Measurements from ENCODE around the gene MYO16. TPM values are rescaled to one million over a fixed set of nuclear protein-coding genes. Genes with fewer than 3 reads are reported as not detected.

MYO16 gene
- polyA plus RNA-seq, 1 donor from 2014 or later, result 2.5 TPM

DNA sequence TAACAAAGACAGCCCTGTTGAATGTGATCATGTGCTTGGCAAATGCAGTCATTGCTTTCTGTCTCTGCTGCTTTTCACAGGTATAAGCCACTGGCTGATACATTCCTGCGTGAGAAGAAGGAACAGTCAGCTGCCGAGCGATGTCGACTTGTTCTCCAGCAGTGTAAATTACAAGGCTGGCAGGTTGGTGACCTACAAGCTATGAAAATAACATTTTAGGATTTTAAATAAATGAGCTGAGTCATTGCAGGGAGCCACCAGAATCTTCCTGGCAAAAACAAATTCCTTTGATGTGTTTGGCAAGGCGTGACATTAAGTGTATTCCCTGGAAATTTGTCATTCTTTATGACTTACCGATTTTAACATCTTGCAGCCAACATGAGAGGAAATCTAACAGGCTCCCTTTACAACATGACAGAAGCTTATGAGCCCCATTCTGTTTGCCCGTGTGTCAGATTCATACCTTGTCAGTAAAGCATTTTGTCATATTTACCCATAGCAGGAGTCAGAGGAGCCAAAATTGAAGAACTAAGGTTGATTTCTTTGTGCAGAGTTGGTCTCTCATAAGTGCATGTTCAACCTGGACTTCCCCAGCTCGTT, 471.4 kb downstream of the MYO16 start:
- Histone ChIP-seq H3K4me2 (ENCODE audit: low read length) (no peak overlapping the region), H3K79me2 (replicated peaks; ENCODE audit: insufficient read depth, low read length) (no peaks in the 10 kb centered on the region), H3K36me3 (ENCODE audit: insufficient read depth, low read length) (no peaks in the 10 kb centered on the region), H3K27me3 (ENCODE audit: insufficient read depth, low read depth, low read length) (no peaks in the 10 kb centered on the region), H3K9ac (ENCODE audit: low read length) (no peak overlapping the region), H3K9me2 (ENCODE audit: insufficient read depth, low read length) (no peaks in the 10 kb centered on the region), H3K27ac (ENCODE audit: low read length) (peak overlapping the region; percentile 31), H2AFZ (ENCODE audit: low read depth, low read length) (no peak overlapping the region), H3K9me3 (ENCODE audit: low read length) (no peaks in the 10 kb centered on the region), H4K20me1 (ENCODE audit: insufficient read depth) (no peaks in the 10 kb centered on the region), H3F3A (ENCODE audit: insufficient read depth, low read length, poor library complexity, severe bottlenecking) (peaks cover 3% of the 10 kb centered on the region), H3K4me3 (ENCODE audit: low read length) (no peak overlapping the region)
- TF ChIP-seq, protein P1, sequence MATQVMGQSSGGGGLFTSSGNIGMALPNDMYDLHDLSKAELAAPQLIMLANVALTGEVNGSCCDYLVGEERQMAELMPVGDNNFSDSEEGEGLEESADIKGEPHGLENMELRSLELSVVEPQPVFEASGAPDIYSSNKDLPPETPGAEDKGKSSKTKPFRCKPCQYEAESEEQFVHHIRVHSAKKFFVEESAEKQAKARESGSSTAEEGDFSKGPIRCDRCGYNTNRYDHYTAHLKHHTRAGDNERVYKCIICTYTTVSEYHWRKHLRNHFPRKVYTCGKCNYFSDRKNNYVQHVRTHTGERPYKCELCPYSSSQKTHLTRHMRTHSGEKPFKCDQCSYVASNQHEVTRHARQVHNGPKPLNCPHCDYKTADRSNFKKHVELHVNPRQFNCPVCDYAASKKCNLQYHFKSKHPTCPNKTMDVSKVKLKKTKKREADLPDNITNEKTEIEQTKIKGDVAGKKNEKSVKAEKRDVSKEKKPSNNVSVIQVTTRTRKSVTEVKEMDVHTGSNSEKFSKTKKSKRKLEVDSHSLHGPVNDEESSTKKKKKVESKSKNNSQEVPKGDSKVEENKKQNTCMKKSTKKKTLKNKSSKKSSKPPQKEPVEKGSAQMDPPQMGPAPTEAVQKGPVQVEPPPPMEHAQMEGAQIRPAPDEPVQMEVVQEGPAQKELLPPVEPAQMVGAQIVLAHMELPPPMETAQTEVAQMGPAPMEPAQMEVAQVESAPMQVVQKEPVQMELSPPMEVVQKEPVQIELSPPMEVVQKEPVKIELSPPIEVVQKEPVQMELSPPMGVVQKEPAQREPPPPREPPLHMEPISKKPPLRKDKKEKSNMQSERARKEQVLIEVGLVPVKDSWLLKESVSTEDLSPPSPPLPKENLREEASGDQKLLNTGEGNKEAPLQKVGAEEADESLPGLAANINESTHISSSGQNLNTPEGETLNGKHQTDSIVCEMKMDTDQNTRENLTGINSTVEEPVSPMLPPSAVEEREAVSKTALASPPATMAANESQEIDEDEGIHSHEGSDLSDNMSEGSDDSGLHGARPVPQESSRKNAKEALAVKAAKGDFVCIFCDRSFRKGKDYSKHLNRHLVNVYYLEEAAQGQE (IDR thresholded peaks at IDR 0.05; ENCODE audit: borderline replicate concordance), result peak; percentile 59
- TF ChIP-seq EZH2 (IDR thresholded peaks at IDR 0.05; ENCODE audit: borderline replicate concordance, insufficient read depth, low read length, poor library complexity, severe bottlenecking), result no peak
- TF ChIP-seq EP300 (conservative IDR thresholded peaks at IDR 0.05; ENCODE audit: poor library complexity, severe bottlenecking), result peak; percentile 53
- peak; percentile 25 for TF ChIP-seq SMC3 (conservative IDR thresholded peaks at IDR 0.05; ENCODE audit: poor library complexity)
- TF ChIP-seq POLR2AphosphoS5 (IDR thresholded peaks at IDR 0.05), result peak; percentile 37

DNA sequence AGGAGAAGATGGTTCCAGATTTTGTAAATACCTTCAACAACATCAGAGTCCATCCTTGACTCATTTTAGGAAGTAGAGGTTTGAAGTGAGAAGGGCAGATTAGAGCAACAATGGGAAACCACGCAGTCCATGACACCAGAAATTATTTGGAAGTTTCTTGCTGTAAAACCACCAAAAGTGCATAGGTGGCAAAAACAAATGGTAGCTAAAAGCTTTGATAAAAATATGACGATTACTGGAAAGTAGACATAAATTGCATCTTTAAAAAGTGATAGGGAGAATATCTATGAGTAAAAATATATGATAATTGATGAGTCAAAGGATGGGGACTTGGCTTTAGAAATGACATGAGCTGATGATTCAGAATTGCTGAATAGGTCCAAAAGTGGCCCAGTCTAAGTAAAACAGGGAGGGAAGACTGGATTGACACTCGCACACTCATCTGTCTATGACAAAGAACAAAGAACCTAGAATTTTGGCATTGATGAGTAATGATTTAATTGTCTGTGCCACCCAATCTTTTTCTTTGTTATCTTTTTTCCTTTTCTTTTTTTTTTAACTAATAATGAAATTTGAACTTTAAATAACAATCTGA, 472.2 kb downstream of the MYO16 start:
- no peaks in the 10 kb centered on the region for H4K20me1 ChIP-seq (ENCODE audit: insufficient read depth)
- H3F3A ChIP-seq (ENCODE audit: insufficient read depth, low read length, poor library complexity, severe bottlenecking), result peaks cover 3% of the 10 kb centered on the region
- H3K9me2 ChIP-seq (ENCODE audit: insufficient read depth, low read length), result no peaks in the 10 kb centered on the region
- H3K36me3 ChIP-seq (ENCODE audit: insufficient read depth, low read length), result no peaks in the 10 kb centered on the region
- no peaks in the 10 kb centered on the region for H3K79me2 ChIP-seq (replicated peaks; ENCODE audit: insufficient read depth, low read length)
- H3K9me3 ChIP-seq (ENCODE audit: low read length), result no peaks in the 10 kb centered on the region
- H3K4me2 ChIP-seq (ENCODE audit: low read length), result no peak overlapping the region
- H3K27ac ChIP-seq (ENCODE audit: low read length), result no peak overlapping the region
- H2AFZ ChIP-seq (ENCODE audit: low read depth, low read length), result no peak overlapping the region
- H3K27me3 ChIP-seq (ENCODE audit: insufficient read depth, low read depth, low read length), result no peaks in the 10 kb centered on the region
- no peak overlapping the region for H3K4me3 ChIP-seq (ENCODE audit: low read length)
- no peak for TF ChIP-seq POLR2AphosphoS5 (IDR thresholded peaks at IDR 0.05)
- no peak for TF ChIP-seq EZH2 (IDR thresholded peaks at IDR 0.05; ENCODE audit: borderline replicate concordance, insufficient read depth, low read length, poor library complexity, severe bottlenecking)
- no peak for TF ChIP-seq RAD21 (conservative IDR thresholded peaks at IDR 0.05)
- TF ChIP-seq SMC3 (conservative IDR thresholded peaks at IDR 0.05; ENCODE audit: poor library complexity), result no peak
- TF ChIP-seq TAF1 (IDR thresholded peaks at IDR 0.05; ENCODE audit: low read depth), result no peak
- no peak for TF ChIP-seq MXI1 (conservative IDR thresholded peaks at IDR 0.05; ENCODE audit: poor library complexity, severe bottlenecking)
- no peak overlapping the region for H3K9ac ChIP-seq (ENCODE audit: low read length)

DNA sequence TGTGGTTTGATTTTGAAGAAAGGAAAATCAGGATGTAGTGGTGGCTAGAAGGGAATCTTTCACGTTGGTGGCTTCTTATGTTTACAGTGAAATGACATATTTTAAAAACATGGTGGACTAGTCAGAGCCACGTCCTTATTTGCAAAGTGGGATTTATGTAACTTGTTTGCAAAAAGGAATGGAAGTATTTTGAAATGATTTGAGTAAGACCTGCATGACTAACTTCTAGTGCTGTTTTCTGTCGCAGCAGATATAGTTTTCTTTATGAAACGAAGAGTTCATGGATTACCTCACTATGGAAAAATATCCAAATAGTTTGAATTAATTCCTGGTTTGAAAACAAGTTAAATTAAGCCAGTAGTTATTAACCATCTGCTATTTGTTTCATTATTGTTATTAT, 476.5 kb downstream of the MYO16 start:
- Histone ChIP-seq H3K4me3 (ENCODE audit: low read length) (no peak overlapping the region), H3K9ac (ENCODE audit: low read length) (no peak overlapping the region), H3K27me3 (ENCODE audit: insufficient read depth, low read depth, low read length) (no peaks in the 10 kb centered on the region), H3K4me2 (ENCODE audit: low read length) (no peak overlapping the region), H4K20me1 (ENCODE audit: insufficient read depth) (no peaks in the 10 kb centered on the region), H3K79me2 (replicated peaks; ENCODE audit: insufficient read depth, low read length) (no peaks in the 10 kb centered on the region), H3F3A (ENCODE audit: insufficient read depth, low read length, poor library complexity, severe bottlenecking) (peaks cover 3% of the 10 kb centered on the region), H3K9me3 (ENCODE audit: low read length) (no peaks in the 10 kb centered on the region), H3K27ac (ENCODE audit: low read length) (no peak overlapping the region), H3K9me2 (ENCODE audit: insufficient read depth, low read length) (no peaks in the 10 kb centered on the region), H3K36me3 (ENCODE audit: insufficient read depth, low read length) (no peaks in the 10 kb centered on the region), H2AFZ (ENCODE audit: low read depth, low read length) (no peak overlapping the region)
- no peak for TF ChIP-seq EP300 (conservative IDR thresholded peaks at IDR 0.05; ENCODE audit: poor library complexity, severe bottlenecking)
- TF ChIP-seq, protein P1 (IDR thresholded peaks at IDR 0.05; ENCODE audit: borderline replicate concordance), result no peak
- TF ChIP-seq SMC3 (conservative IDR thresholded peaks at IDR 0.05; ENCODE audit: poor library complexity), result no peak
- TF ChIP-seq RAD21 (conservative IDR thresholded peaks at IDR 0.05), result no peak
- no peak for TF ChIP-seq POLR2AphosphoS5 (IDR thresholded peaks at IDR 0.05)
- TF ChIP-seq MXI1 (conservative IDR thresholded peaks at IDR 0.05; ENCODE audit: poor library complexity, severe bottlenecking), result no peak
- TF ChIP-seq TAF1 (IDR thresholded peaks at IDR 0.05; ENCODE audit: low read depth), result no peak
- no peak for TF ChIP-seq EZH2 (IDR thresholded peaks at IDR 0.05; ENCODE audit: borderline replicate concordance, insufficient read depth, low read length, poor library complexity, severe bottlenecking)

Data from neural cell (in vitro differentiated cells).